GM18505 (cell line): ENCODE results near the gene MYCT1.
"Not testable (repeated sequence)": the region's sequence is repeated elsewhere in the genome, so short reads cannot be mapped to it uniquely, and the experiment has no call there.

Source experiments
- ATAC-seq: cut with Tn5 transposase; IDR thresholded peaks from one replicate; pipeline ENCODE4 v1.9.1; 2021; ENCODE audit not compliant: unreplicated experiment
- POLR2A ChIP-seq: IDR thresholded peaks from 4 replicates; pipeline ENCODE4 v1.6.1; 2011; ENCODE audit warnings: borderline replicate concordance; ENCODE audit not compliant: insufficient read depth, insufficient read length; ENCODE audit errors: extremely low read depth

Gene MYCT1, protein sequence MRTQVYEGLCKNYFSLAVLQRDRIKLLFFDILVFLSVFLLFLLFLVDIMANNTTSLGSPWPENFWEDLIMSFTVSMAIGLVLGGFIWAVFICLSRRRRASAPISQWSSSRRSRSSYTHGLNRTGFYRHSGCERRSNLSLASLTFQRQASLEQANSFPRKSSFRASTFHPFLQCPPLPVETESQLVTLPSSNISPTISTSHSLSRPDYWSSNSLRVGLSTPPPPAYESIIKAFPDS

DNA sequence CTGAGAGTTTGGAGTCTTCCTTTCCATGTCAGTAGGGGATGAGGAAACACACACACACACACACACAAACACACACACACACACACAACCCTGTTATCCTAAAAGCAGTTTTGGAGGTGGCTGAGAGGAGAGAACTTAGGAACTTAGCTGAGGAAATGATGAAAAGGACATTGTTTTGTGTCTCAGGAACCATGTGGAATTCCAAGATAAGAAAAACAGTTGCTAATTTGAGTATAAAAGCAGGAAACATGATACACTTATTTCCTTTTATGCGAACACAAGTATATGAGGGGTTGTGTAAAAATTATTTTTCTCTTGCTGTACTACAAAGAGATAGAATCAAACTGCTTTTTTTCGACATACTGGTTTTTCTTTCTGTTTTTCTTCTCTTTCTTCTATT lies at the start of gene MYCT1:
MYCT1 (plus strand) TSS at position 264 of the 400 bp plus-strand sequence; CDS start at position 270, 6 bp downstream.
- no peak for TF ChIP-seq POLR2A
- ATAC-seq = no peak

DNA sequence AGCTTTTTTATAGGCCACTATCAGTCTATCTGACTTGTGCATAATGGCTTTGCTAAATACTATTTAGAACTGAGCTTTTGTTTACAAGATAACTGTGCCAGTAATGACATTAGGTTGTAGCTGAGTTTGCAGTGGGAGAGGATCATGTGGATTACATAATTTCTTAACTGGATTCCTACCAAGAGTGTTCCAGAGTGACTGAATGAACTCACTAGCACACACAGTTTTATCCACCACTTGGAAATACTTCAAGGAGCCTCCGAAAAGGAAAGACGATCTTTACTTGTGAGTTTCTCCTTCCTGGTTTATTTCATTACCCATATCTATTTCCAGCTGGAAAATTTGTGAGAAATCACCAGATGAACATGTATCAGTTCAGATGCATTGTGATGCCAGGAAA lies 49.6 kb upstream of the MYCT1 start:
- no peak for TF ChIP-seq POLR2A
- ATAC-seq = no peak

DNA sequence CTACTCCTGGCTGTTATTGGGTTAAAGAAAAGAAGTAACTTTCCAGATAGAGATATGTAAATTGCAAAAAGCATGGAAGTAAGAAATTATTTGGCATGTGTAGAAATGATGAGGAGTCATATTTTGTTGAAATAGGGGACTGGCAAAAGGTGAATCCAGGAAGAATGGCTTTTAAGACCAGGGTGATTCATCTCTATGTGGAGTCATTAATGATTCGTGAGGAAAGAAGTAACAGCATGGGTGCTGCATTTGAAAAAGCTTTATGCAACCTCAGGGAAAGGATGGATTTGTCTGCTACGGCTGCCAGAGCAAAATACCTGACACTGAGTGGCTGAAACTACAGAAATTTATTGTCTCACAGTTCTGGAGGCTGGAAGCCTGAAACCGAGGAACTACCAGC lies 45.7 kb upstream of the MYCT1 start:
- TF ChIP-seq POLR2A = no peak
- ATAC-seq = no peak

DNA sequence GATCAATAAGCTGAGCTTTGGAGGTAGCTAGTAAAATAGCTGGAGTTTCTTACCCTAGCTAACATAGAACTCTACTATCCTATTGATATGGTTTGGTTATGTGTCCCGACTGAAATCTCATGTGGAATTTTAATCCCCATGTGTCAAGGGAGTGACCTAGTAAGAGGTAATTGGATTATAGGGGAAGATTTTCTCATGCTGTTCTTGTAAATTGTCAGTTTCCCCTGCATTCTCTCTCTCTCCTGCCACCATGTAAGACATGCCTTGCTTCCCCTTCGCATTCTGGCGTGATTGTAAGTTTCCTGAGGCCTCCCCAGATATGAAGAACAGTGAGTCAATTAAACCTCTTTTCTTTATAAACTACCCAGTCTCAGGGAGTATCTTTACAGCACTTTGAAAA lies 35.9 kb upstream of the MYCT1 start:
- no peak for ATAC-seq
- TF ChIP-seq POLR2A = no peak

DNA sequence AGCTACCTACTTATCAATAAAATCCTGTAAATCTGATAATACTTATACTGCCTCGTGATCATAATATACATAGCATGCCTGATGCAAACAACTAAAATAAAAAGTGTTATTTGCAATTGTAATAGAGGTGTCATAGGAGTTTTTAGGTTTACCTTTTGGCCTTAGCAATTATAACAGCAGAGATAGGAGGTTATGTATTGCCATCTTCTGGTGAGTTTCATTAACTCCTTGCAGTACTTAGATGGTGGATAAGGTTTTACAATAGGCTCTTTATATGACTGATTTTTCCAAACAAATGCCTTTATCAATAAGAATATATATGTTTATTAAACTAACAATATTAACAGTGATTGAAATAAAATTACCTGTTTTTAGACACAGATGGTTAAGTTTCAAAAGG lies 27.8 kb upstream of the MYCT1 start:
- no peak for ATAC-seq
- TF ChIP-seq POLR2A = no peak

DNA sequence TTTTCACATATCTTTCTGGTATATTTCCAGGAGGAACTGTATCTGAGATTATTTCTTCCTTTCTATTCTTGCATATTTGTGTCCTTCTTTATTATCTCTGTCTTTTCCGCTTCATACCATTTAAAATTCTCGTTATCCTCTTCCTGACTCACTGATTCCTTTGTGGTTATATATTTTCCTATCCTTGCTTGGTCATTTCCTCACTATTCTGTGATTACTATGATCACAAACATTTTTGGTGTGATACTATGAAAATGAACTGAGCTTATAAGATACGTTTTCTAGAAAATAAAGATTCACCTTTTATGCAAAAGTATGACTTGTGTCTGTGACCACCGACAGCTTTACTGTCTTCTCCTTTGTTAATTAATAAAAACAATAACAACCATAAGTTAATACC lies 26.5 kb upstream of the MYCT1 start:
- no peak for TF ChIP-seq POLR2A
- ATAC-seq = no peak

DNA sequence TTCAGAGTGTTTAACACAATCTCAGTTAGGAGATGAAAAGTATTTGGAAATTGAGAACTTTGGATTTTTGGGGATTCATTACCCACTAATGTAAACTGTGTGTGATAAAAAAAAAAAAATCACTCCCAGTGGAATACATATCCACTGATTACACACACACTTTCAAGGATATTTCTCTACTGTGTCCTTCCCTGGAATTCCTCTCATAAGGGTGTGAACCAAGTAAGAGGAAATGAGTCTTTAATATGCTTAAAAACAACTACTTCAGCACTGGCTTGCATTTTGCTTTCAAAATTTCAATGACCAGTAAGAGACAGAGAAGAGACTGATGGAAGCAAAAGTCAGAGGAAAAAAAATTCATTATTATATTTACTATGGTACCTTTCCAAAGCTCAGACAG lies 24.5 kb upstream of the MYCT1 start:
- no peak for TF ChIP-seq POLR2A
- ATAC-seq = no peak

DNA sequence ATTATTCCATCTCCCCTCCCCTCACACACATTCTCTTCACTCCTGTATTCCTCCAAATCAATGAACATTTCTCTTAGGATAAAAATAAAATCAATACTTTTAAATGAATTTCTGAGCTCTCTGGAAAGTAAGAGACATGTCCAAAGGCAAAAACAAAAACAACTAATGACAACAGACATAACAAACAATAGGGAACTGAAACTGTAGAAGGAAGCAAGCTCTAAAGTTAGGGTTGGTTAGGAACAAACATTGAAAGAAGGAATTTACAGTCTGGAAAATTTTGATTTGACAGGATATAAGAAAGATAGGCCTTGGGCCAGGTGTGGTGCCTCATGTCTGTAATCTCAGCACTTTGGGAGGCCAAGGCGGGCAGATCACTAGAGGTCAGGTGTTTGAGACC lies 17.5 kb upstream of the MYCT1 start:
- ATAC-seq = no peak
- no peak for TF ChIP-seq POLR2A

DNA sequence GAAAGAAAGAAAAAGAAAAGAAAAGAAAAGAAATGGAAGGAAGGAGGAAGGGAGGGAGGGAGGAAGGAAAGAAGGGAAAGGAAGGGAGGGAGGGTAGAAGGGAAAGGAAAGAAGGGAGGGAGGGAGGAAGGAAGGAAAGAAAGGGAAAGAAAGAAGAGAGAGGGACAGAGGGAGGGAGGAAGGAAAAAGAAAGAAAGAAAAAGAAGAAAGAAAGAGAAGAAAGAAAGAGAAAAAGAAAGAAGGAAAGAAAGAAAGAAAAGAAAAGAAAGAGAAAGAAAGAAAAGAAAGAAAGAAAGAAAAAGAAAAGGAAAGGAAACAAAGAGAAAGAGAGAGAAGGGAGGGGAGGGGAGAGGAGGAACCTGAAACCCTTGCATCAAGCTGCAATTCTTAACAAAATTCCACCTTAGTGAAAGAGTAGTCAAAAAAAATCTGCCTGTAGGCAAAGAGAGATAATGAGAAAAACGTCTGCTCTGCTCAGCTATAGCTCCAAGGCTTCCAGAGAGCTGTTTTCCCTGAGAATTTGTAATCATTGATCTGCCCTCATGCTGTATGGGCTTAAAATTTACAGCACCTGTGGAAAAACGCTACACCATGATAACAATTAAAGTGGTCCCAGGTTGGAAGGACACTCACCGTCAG lies 16.7 kb upstream of the MYCT1 start:
- TF ChIP-seq POLR2A = no peak
- ATAC-seq = no peak

DNA sequence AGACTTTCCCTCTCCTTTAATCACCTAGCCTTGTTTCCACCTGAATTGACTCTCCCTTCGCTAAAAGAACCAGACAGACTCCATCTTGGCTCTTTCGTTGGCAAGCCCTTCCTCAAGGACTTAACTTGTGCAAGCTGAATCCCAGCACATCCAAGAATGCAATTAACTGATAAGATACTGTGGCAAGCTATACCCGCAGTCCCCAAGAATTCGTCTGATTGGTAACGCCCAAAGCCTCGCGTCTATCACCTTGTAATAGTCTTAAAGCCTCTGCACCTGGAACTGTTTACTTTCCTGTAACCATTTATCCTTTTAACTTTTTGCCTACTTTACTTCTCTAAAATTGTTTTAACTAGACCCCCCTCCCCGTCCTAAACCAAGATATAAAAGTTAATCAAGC lies 15.6 kb upstream of the MYCT1 start:
- TF ChIP-seq POLR2A = no peak
- ATAC-seq = no peak

DNA sequence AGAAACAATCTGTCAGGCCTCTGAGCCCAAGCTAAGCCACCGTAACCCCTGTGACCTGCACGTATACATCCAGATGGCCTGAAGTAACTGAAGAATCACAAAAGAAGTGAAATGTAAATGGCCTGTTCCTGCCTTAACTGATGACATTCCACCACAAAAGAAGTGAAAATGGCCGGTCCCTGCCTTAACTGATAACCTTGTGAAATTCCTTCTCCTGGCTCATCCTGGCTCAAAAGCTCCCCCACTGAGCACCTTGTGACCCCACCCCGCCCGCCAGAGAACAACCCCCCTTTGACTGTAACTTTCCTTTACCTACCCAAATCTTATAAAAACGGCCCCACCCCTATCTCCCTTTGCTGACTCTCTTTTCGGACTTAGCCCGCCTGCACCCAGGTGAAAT lies 14.8 kb upstream of the MYCT1 start:
- ATAC-seq = not testable (repeated sequence)

DNA sequence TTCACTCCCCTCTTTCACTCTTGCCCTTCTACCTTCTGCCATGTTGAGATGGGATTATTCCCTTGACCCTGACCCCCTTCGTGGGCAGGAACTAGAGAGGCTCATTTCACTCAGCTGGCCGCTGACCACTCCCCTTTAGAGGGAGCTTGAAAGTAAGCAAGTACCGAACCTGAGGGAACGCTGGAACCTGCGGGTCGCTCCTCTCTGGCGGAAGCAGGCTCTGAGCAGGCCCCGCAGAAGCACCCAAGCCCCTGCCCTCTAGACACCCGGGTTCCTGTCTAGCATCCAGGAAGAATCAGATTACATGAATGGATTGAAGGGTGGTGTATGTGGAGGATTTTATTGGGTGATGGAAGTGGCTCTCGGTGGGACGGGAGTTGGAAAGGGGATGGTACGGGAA lies 11.9 kb upstream of the MYCT1 start:
- no peak for ATAC-seq
- no peak for TF ChIP-seq POLR2A

DNA sequence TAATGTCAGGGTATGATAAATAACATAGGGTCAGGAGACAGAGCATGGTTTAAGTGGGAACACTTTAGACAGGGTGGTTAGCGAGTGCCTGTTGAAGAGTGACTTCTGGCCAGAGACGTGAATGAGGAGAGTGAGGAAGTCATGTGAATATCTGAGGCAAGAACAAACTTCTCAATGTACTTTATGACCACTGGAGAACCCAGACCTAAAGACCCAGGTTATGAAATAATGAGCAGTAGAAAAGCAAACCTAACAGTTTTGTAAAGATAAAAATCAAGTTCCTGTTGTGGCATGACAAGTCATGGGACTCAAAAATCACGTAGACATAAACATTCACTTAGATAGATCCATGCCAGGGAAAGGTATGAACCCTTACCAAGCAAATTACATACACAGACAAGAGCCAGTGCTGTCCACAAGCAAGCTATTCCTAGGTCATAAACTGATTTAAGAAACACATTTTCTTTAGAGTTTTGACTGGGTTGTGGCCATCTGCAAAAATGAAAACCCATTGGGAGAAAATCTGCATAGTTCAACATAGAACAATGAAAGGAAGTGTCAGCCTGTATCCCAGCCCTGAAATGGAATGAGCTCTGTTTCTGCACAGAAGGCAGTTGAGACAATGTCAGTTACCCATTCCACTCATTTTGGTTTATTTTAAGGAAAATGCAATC lies 2.2 kb upstream of the MYCT1 start:
- no peak for ATAC-seq
- no peak for TF ChIP-seq POLR2A

DNA sequence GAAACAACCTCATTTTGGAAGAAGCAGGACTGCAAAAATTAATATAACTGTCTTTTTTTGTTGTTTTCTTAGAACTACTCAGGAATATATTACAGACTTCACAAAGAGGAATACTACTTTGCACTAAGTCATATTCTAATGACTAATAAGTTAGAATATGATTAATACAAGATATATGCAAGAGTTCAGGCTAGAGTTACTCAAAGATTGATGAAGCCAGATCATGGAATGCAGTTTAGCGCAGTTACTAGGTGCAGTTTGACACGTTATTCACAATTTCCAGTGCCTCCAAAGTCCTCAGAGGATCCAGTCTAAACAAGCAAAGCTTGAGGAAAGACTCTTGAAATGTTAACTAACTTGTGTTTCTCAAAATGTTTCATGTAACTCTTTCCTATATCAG lies 1.2 kb upstream of the MYCT1 start:
- ATAC-seq = no peak
- no peak for TF ChIP-seq POLR2A

DNA sequence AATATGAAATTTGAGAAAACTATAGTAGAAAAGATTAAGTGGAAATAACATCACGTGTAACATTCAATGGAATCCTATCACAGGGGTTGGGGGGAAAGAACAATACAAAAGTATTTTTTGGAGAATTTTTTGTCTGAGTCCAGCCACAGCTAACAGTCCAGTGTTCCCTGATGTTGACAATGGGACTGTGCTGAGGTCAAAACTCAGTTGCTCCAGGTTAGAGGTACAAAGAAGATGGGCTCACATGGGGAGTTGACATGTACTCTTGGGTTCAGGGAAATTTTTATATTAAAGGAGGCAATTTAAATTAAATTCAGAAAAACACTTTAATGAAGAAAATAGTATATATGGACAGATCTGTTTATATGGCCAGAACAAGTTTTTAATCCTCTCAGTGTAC lies 995 bp downstream of the MYCT1 start:
- no peak for ATAC-seq
- TF ChIP-seq POLR2A = no peak

DNA sequence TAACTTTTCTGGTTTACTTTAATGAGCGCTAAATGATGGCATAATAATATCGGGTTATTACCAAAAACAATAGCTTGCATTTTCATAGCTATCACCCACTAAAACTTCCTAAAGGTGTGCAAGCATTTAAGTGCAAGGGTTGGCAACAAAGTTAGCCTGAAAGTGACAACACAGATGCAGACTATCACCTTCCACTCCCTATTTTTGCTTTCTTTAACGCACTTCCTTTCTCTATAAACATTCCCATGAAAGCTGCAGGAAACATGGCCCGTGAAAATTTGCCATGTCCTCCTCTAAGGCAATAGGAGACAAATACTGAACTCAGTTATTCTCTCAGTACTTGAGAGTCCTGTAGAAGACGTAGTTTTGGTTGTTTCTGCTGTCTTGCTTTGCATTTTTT lies 2.7 kb downstream of the MYCT1 start:
- ATAC-seq = no peak
- TF ChIP-seq POLR2A = no peak
